ENCODE results near the gene ANXA5.
"Not testable (repeated sequence)": the region's sequence is repeated elsewhere in the genome, so short reads cannot be mapped to it uniquely, and the experiment has no call there.

ANXA5 gene

DNA sequence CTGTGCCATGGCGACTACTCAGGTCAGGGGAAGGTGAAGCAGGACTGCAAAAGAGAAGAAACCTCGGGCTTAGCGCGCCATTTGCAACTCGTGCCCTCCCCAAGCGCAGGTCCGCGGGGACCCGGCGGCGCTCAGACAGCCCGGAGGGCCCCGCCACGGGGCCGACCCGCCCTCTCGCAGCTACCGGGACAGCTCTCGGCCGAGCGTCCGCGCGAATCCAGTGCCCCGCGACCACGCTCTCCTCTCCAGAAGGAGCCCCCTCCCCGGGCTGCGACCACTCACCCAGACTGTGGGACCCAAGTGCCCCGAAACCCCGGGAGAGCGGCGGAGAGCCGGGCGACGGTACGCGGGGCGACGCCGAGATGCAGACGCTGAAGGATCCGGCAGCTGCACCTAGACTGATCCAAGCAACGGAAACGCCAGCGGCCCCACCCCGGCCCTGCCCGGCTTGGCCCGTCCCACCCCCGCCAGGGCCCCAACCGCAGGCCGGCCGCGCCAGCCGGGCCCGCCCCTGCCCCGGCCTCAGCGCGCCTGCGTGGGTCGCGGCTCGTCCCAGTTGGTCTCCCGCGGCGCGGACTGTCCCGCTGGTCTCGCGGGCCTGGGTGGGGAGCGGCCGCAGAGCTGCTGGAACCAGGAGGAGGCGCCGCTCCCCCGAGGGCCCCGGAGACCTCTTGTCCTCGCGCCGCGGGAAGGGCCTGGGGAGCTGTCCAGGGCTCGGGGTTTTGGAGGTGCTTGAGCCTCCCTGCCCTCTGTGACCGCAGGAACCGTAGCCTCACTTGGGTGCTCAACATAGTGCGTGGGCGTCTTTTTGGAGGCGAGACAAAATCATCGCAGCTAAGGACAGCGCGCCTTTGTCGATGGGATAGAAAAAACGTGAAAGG lies at the start of gene ANXA5:
TSS of gene ANXA5 (minus strand) at position 400 of the 881 bp plus-strand sequence. CDS start at position 9, 391 bp downstream.
- DNase-seq: peak; percentile 62

DNA sequence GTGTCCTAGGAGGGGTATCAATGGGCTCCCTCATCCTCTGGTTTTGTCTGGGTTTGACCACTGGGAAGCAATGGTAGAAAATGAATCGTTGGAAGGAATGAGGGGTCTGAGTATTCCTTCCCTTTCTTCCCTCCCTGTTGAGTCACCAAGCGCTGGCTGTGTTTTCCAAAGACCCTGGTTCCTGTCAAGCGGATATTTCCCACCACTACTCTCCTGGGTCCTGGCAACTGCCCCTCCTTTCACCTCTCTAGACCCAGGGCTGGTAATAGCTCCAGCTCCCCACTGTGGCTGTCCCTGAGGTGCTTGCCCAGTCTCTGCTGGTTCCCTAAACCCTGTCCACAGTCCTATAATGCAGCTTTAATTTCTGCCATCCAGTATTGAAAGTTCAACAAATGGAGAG lies 46.0 kb upstream of the ANXA5 start:
- DNase-seq: no peak

- DNase-seq: no peak
Observed at GRCh38 chr4:121741751-121742150, 45.0 kb upstream of the ANXA5 start.

- no peak for DNase-seq
Observed at GRCh38 chr4:121740796-121741409, 44.1 kb upstream of the ANXA5 start.

- no peak for DNase-seq
Observed at GRCh38 chr4:121739575-121739974, 42.8 kb upstream of the ANXA5 start.

DNA sequence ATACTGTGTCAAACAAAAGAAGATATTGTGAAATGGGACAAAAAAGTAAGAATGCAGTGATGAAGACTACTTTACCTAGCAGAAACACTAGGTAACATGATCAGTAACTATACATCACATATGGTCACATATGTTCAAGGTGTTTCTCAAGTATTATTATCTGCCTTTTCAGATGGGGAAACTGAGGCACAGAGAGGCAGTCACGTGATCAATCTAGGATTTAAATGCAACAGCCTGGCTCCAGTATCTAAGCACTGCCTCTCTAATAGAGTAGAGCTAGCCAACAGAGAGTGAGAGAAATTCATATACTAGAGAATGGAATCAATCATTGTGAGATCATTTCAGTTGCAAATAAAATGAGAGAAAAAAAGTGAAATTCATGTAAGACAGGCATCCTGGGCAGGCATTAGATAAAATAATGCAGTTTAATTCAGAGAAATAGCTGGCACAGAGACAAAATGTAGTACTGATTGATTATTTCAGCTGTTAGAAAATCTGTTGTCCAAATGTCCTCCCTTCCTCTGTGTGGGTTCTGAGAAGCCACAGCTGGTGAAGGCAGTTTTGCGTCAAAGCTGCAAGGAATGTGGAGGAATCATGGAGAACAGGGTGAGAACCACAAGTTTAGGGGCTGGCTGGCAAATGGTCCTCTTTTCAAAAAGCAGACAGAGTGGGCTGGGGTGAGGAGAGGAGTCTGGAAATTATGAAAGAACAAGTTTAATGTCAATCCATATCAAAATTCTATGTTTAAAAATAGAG lies 42.2 kb upstream of the ANXA5 start:
- DNase-seq: no peak

DNA sequence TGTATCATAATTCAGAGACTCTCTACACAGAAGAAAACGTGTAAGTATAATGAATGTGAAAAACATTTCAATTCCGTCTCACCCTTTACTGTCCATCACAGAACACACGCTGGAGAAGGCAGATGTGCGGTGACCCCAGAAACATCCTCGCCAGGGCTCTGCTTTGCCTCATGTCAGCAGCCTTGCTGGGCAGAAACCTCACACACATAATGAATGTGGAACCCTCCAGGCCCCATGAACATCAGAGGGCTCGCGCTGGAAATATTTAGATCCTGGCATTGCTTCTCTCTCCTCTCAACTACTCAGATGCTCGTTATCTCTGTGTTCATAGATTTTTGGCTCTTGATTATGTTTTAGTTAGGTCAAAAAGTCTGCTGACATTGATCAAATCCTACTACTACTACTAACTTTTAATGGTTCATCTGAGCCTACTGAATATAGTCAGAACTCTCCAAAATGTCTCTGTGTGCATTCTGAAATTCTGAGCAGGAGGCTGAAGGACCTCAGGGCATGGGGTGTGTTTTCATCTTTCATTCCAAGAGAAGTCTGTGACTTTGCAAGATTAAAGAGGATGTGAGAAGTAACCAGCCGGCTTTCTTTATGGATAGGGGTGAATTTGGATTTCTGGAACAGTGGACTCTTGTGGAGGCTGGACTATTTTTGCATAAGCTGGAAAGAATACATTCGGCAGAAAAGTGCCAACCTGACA lies 41.2 kb upstream of the ANXA5 start:
- no peak for DNase-seq

- DNase-seq: no peak
Observed at GRCh38 chr4:121736735-121737351, 40.1 kb upstream of the ANXA5 start.

DNA sequence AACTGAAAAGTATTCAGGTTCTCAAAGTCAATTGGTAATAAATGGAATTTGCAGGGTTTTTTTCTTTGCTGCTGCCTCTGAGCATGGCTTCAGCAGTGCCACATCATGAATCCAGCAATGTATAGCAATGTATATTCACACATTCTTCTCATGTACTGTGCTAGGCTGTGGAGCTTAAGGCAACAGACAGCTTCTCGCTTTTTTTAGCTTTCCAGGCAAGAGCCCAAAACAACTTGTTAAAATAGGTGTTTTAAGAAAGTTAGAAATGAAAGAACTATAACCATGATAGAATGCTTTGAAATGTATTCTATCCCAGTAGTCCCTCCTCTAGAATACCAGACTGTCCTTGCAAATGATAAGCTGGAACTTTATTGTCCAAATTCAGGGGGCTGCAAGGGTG lies 37.8 kb upstream of the ANXA5 start:
- no peak for DNase-seq

DNA sequence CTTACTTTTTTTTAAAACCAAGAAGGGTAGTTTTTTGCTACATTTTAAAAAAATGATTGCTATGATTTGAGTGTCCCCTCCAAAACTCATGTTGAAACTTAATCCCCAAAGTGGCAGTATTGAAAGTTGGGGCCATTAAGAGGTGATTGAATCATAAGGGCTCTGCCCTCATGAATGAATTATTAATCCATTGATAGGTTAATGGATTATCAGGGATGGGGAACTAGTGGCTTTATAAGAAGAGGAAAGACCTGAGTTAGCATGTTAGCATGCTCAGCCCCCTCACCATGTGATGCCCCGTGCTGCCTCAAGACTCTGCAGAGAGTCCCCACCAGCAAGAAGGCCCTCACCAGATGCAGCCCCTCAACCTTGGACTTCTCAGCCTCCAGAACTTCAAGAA lies 37.2 kb upstream of the ANXA5 start:
- DNase-seq: no peak

DNA sequence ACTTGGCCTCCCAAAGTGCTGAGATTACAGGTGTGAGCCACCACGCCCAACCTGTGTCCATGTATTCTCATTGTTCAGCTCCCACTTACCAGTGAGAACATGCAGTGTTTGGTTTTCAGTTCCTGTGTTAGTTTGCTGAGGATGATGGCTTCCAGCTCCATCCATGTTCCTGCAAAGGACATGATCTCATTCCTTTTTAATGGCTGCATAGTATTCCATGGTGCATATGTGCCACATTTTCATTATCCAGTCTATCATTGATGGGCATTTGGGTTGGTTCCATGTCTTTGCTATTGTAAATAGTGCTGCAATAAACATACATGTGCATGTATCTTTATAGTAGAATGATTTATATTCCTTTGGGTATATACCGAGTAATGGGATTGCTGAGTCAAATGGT lies 33.0 kb upstream of the ANXA5 start:
- DNase-seq: not testable (repeated sequence)

DNA sequence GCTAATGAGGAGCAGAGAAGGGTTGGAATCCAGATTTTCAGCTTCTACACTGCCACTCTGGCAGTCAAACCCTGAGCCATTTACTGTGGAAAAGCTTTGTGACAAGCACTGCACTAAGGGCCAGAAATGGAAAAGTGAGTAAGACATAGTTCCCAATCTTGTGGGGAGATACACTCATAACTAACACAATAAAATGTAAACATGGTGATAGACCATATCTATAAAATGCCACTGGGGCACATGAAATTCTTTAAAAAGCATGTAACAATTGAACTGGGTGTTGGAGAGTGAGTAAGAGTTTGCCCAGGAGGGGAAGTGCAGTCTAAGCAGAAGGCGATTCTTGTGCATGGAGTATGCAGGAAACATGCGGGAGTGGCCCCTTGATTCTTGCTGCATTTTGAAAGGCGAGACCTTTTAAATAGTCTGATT lies 32.0 kb upstream of the ANXA5 start:
- DNase-seq: no peak

- DNase-seq: no peak
Observed at GRCh38 chr4:121728066-121728465, 31.3 kb upstream of the ANXA5 start.

DNA sequence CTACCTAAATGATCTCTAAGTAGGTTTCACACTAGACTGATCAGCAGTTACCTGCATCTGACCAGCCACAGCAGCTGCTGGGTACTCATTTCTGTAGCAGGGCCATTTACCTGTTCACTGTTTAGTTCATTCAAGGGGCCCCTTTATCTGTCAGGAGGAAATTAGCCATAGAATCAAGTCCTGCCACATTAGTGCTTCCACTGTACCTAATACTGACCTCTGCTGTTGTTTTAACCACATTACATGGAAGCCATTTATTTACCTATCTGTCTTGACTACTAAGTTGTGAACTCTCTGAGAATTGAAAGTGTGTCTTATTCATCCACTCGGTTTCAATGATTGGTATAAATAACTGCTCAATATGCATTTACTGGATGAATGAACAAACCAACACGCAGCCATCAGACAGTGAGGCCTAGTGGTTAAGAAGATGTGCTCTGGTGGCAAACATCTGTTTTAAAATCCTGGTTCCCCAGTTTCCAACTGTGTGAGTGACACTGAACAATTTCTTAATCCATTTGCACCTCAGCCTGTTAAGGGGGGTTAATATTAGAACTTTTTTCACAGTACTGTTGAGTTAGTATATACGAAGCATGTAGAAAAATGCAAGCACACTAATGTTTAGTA lies 30.0 kb upstream of the ANXA5 start:
- DNase-seq: no peak

- DNase-seq: no peak
Observed at GRCh38 chr4:121724671-121725070, 27.9 kb upstream of the ANXA5 start.

GRCh38 chr4:121721700-121722099 lies 24.9 kb upstream of the ANXA5 start:
- no peak for DNase-seq

- DNase-seq: no peak
Observed at GRCh38 chr4:121720109-121720508, 23.3 kb upstream of the ANXA5 start.

- no peak for DNase-seq
Observed at GRCh38 chr4:121717680-121718237, 21.0 kb upstream of the ANXA5 start.

DNA sequence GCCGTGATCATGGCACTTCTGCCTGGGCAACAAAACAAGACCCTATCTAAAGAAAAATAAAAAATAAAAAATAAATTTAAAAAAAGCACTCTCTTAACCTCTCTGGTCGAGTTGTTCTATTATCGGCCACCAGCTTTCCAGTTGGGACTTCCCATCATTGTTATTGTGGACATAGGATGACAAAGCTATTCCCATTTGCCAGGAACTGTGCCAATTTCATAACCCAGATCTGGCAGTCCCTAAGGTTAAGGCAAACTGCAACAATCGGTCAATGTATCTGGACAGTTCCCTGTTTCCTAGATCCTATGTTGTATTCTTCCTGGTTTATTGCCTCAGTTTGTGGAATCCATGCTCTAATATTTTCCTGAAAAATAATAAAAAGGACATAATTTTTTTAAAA lies 17.8 kb upstream of the ANXA5 start:
- DNase-seq: no peak

GRCh38 chr4:121712783-121713182 lies 16.0 kb upstream of the ANXA5 start:
- no peak for DNase-seq

- no peak for DNase-seq
Observed at GRCh38 chr4:121712001-121712651, 15.3 kb upstream of the ANXA5 start.
